ENCODE data around the gene CD300E.
"Not testable (repeated sequence)": the region's sequence is repeated elsewhere in the genome, so short reads cannot be mapped to it uniquely, and the experiment has no call there.

The CD300E gene

DNA sequence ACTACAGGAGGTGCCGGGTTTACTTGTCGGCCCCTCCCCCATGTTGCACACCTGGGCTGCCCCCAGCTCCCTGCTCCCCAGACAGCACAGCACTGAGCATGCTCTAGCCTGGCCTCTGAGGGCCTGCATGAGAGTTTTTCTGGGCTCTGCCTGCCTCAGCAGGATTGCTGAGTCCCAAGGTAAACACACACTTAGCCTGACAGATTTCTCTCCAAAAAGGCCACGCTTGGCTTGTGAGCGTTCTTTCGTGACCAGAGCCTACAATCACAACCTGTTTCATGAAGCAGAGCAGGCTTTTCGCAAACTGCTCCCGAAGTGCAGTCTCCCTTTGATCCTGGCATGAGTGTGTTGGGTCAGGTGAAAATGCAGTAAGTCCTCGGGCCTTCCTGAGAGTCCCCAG, 9.8 kb upstream of the CD300E start:
- DNase-seq = no peak

DNA sequence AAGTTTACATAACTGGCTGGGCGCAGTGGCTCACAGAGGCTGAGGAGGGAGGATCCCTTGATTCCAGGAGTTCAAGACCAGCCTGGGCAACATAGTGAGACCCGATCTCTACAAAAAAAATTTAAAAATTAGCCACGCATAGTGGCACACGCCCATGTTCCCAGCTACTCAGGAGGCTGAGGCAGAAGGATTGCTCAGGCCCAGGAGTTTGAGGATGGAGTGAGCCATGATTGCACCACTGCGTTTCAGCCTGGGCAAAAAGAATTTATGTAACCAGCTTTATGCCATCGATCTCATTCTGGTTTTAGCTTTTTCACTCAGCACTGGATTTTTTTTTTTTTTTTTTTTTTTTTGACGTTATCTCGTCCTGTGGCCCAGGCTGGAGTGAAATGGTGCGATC, 9.1 kb upstream of the CD300E start:
- no peak for DNase-seq

GRCh38 chr17:74631468-74632450, 8.2 kb upstream of the CD300E start:
- no peak for DNase-seq

DNA sequence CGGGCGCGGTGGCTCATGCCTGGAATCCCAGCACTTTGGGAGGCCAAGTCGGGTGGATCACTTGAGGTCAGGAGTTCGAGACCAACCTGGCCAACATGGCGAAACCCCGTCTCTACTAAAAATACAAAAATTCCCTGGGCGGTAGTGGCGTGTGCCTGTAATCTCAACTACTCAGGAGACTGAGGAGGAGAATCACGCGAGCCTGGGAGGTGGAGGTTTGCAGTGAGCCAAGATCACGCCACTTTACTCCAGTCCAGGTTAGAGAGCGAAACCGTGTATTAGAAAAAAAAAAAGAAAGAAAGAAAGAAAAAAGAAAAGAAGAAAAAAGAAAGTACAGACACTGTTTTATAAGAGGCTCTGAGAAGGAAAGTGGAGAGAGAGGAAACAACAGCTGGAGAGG, 6.7 kb upstream of the CD300E start:
- not testable (repeated sequence) for DNase-seq

DNA sequence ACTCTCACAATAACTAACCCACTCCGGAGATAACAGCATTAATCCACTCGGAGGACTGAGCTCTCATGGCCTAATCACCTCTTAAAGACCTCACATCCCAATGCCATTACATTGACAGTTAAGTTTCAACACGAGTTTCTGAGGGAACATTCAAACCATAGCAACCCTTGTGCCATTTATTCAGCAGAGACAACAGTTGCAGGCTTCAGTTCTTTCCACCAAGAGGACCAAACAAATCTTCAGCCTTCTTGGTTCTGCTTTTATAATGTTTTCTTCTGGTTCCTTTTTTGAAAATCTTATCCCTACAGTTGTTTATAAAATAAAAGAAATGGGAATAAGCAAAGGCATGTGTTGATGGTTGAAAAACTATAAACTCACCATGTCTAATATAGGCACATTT, 2.1 kb upstream of the CD300E start:
- DNase-seq = no peak

- DNase-seq = no peak
These were observed 593 bp upstream of the CD300E start for GRCh38 chr17:74624131-74624530.

DNA sequence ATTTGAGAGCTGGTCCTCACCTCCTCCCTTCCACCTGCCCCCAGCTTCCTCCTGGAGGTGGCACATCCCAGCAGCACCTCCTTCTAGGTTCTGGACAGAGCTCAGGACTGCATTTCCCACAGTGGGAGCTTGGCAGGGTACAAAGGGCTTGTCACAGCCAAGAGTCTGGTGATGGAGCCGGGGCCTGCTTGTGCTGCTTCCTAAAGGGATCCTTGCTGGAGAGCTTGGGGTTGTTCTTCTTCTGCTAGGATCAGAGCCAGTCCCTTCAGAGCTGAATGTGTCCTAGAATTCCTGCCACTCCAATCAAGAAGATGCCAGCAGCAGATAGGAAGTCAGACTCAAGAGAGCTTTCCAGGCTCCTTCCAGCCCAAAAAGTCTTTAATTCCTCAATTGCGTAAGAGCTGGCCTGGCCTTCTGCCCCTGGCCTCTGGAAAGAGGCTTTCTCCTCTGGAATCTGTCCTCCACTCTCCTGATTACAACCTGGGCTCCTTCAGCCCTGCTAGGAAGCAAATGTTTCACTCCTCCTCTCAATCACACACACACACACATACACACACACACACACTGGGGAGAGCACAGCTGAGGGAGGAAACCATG, 4.4 kb downstream of the CD300E start:
- DNase-seq = no peak

DNA sequence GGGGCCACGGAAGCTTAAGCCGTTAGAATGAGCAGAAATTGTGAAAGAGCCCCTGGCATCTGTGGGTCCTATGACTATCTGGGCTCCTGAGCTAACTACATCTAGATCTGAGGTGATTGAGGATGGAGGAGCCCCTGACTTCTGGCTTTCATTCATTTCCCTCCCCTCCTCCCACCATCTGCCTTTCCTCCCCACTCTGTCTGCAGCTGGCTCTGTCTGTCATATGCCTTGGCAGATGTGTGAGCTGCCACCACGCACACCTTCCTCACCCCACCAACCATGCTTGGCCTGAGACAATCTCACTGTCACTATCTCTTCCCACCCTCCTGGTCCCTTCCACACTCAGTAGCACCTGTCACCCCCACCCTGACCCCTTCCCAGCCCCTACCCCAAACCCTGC, 5.1 kb downstream of the CD300E start:
- peak; percentile 80 for DNase-seq

GRCh38 chr17:74616696-74617095, 6.8 kb downstream of the CD300E start:
- no peak for DNase-seq

GRCh38 chr17:74612046-74612445, 11.5 kb downstream of the CD300E start:
- no peak for DNase-seq

GRCh38 chr17:74610108-74610507, 13.4 kb downstream of the CD300E start:
- no peak for DNase-seq

DNA sequence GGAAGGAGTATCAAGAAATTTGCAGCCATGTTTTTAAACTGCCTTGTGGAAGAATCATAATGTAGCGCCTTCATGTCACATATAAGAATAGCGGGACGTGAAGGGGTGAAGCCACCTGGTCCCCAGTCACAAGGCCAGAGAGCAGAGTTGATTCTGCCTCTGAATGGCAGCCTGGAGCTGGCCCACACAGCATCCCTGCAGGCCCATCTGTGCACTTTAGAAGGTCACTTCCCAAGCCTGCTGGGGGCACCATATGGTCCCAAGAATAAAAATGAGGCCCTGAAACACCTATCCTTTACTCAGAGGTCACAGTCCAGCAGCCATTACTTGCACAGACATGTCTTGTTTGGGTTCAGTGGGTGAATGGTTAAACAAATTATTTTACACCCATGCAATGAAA, 15.0 kb downstream of the CD300E start:
- peak; percentile 70 for DNase-seq

DNA sequence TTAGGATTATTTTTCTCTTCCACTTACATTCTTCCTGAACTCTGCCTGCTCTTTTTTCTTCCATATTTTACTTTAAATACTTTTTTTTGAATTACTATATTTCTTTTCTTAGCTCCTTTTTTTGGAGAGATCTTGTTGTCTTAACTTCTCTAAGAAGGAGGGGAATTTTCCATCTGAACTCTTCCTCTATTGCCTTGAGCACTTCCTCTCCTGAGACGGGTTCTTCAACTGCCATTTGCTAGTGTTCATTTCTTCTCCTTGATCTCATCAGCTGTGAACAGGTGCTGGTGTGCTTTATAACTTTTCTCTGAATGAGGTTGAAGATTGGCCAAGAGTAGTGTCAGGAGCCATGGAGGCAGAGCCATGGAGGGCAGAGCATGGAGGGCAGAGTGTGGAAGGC, 16.3 kb downstream of the CD300E start:
- DNase-seq = no peak

- DNase-seq = no peak
These were observed 17.5 kb downstream of the CD300E start for GRCh38 chr17:74606050-74606449.

DNA sequence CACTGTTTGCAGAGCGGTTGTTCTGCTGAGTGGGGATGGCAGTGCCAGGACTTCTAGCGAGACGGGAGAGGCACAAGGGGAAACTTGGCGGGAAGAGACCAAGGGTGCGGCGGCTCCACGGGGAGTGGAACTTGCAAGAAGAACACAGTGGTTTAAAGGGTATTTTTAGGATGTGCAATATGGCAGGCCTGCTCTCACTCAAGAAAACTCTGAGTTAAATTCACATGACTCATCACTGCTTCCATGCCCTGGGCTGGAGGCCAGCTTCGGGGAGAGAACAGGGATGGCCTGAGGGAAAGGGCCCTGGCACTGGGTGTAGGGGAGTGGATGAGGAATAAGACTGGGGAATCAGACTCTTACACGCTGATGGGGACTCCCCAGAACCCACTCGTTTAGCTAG, 18.2 kb downstream of the CD300E start:
- DNase-seq = no peak

DNA sequence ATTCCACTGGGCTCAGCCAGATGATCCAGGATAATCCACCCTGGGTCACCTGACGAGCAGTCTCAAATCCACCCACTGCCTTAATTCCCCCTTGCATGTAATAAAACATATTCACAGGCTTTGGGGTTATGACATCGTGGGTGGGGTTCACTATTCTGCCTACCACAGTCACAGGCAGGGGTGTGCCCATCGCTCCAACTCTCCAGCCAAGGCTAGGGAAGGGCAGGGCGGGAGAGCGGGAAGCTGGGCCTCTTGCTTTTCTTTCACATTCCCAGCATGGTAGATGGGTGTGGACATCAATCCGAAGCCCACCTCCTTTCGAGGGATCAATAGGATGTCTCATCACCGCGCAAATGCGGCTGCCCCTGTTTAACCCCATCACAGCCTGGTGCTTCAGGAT, 18.8 kb downstream of the CD300E start:
- no peak for DNase-seq

GRCh38 chr17:74604200-74604599, 19.3 kb downstream of the CD300E start:
- DNase-seq = no peak

DNA sequence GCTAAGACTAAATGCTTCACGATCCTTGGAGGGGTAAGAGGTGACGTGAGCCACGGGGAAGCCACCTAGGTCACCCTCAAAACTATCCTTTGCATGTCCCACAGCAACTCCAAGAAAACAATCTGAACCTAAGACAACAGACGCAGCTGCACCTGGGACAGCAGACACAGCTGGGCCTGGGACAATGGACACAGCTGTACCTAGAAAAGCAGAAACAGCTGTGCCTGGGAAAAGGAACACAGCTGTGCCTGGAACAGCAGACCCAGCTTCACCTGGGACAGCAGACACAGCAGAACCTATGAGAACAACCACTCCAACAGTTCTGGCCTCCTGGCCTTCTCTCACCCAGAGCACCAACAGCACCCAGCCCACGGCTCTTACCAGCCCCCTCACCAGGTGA, 19.8 kb downstream of the CD300E start:
- no peak for DNase-seq

DNA sequence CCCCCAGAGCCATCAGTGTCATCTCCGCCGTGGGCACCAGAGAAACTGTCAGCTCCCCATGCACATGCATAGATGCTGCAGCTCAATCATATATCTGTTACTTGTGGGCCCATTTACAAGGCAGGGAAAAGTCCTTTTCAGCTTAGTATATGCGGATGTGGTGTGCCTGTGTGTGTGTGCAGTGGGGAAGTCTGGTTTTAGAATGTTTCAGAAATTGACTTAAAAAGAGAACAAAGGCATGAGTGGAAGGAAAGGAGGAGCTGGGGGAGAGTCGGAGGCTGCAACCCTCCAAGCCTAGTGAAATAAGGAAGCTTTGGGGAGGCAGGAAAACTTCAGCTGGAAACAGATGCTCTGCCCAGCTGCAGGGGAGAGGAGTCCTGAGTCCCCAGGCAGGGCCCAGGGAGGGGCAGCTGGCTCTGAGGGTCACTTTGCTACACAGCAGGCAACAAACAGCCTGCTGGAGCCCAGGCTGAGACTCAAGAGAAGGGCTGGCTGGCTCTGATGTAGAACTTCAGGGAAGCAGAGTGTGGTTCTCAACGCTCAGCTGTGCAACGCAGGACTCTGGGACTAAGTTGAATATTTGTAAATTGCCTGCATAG, 20.4 kb downstream of the CD300E start:
- no peak for DNase-seq

DNA sequence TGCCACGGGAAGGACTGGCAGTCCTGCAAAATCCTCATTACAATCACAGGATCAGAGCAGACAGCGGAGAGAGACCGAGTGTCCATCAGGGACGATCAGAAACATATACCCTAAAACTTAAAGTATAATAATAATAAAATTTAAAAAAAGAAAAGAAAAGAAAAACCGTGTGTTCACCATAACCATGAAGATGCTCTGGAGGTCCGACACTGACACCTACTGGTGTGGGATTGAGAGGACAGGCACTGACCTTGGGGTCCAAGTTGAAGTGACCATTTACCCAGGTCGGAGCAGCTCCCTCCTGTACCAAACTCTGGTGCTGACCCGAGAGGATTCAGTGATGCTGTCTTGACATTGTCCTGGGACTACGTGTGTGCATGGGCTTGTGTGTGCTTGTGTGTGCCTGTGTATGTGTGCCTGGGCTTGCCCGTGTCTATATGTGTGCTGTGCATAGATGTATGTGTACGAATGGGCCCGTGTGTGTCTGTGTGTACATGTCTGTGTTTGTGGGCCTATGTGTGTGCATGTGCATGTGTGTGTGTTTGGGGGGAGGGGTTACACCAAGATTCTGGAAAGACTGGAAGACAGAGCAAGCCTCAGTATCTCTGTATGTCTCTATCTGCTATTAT, 21.5 kb downstream of the CD300E start:
- DNase-seq = no peak

GRCh38 chr17:74599448-74599939, 24.0 kb downstream of the CD300E start:
- no peak for DNase-seq

GRCh38 chr17:74599023-74599399, 24.5 kb downstream of the CD300E start:
- DNase-seq = no peak

DNA sequence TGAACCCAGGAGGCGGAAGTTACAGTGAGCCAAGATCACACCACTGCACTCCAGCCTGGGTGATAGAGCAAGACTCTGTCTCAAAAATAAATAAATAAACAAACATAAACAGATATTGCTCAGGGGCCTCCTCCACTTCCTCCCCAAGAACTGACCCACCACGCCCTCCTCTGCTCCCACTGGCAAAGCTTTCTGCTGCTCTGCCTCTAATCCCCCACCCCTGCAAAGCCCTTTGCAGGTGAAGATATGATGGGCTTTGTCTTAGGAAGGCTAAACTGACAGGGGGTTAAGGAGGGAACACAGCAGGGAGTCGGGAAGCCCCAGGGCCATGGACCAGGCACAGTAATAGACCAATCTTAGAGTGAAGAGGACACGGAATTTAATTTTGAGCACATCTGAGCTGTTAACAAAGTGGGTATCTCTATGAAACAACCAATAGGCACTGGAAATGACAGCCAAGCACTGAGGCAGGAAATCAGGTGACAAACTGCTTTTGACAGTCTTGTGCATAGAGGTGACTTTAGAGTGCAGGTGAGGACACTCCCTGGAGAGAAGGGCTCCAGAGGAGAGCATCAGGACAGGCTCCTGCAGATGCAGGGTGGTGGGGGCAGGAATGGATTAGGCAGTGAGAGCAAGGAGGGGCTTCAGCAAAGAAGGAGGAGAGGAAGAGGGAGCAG, 25.1 kb downstream of the CD300E start:
- DNase-seq = no peak
